Gastrocnemius medialis (tissue), 4 donors: ENCODE results near the gene ERC2.

Source experiments
- CTCF ChIP-seq, 5 experiments: fragments of 450-650 bp in 3 of 5; fragments of 200-600 bp in 2 of 5; sonication (generic) in 2 of 5; IDR thresholded peaks in 4 of 5; conservative IDR thresholded peaks in 1 of 5; 1 replicate in 4 of 5; 2 replicates in 1 of 5; pipeline ENCODE4 v1.5.1; 2016 to 2019; ENCODE audit warnings: antibody characterized with exemption in 5 of 5, mild to moderate bottlenecking in 3 of 5, moderate library complexity in 3 of 5
- POLR2A ChIP-seq, 2 donors: fragments of 450-650 bp; IDR thresholded peaks; one replicate each; pipeline ENCODE4 v1.6.1; 2017; ENCODE audit warnings: antibody characterized with exemption in 2 of 2, mild to moderate bottlenecking in 2 of 2, moderate library complexity in 2 of 2

GRCh38 chr3:55860049-55860721, 608.1 kb downstream of the ERC2 start:
- TF ChIP-seq CTCF (IDR thresholded peaks at IDR 0.05 in 4 of 5, conservative IDR thresholded peaks at IDR 0.05 in 1 of 5) (no peak), POLR2A (IDR thresholded peaks at IDR 0.05) (no peak)
